HepG2 (cell line): ENCODE results near the gene MTFP1. TPM values are rescaled to one million over a fixed set of nuclear protein-coding genes. Genes with fewer than 3 reads are reported as not detected.

Experiments
- BRF2 ChIP-seq: sonication (generic); formaldehyde crosslinking; IDR thresholded peaks from 2 replicates; pipeline ENCODE4 v1.8.1; 2022; ENCODE audit warnings: mild to moderate bottlenecking, missing genetic modification reagents
- FOXM1 ChIP-seq: sonication (generic); formaldehyde crosslinking; IDR thresholded peaks from 2 replicates; pipeline ENCODE4 v1.5.0; 2020; ENCODE audit warnings: missing genetic modification reagents
- HNRNPK ChIP-seq: fragments of 200-400 bp; formaldehyde crosslinking; IDR thresholded peaks from 2 replicates; pipeline ENCODE4 v1.6.1; 2018; ENCODE audit warnings: low read length, low read depth, moderate library complexity, mild to moderate bottlenecking; ENCODE audit not compliant: poor library complexity, severe bottlenecking
- MLX ChIP-seq: IDR thresholded peaks from 2 replicates; pipeline ENCODE4 v1.6.1; 2016
- PATZ1 ChIP-seq: sonication (generic); formaldehyde crosslinking; IDR thresholded peaks from 2 replicates; pipeline ENCODE4 v1.4.0; 2020; ENCODE audit warnings: missing genetic modification reagents
- ZBTB34 ChIP-seq: sonication (generic); formaldehyde crosslinking; IDR thresholded peaks from 2 replicates; pipeline ENCODE4 v1.8.0; 2022; ENCODE audit warnings: mild to moderate bottlenecking, missing genetic modification reagents
- ZNF143 ChIP-seq: sonication (generic); formaldehyde crosslinking; IDR thresholded peaks from 2 replicates; pipeline ENCODE4 v1.4.0; 2020; ENCODE audit warnings: missing genetic modification reagents
- ZNF253 ChIP-seq: sonication (generic); formaldehyde crosslinking; IDR thresholded peaks from 2 replicates; pipeline ENCODE4 v1.8.0; 2022; ENCODE audit warnings: mild to moderate bottlenecking, missing genetic modification reagents, borderline replicate concordance
- ZNF280B ChIP-seq: sonication (generic); formaldehyde crosslinking; IDR thresholded peaks from 2 replicates; pipeline ENCODE4 v1.5.0; 2020; ENCODE audit warnings: missing genetic modification reagents, mild to moderate bottlenecking, borderline replicate concordance
- ZNF3 ChIP-seq: IDR thresholded peaks from 2 replicates; pipeline ENCODE4 v1.7.0; 2017; ENCODE audit warnings: inconsistent platforms
- ZNF503 ChIP-seq: sonication (generic); formaldehyde crosslinking; IDR thresholded peaks from 2 replicates; pipeline ENCODE4 v1.4.0; 2020; ENCODE audit warnings: missing genetic modification reagents
- ZNF558 ChIP-seq: sonication (generic); formaldehyde crosslinking; IDR thresholded peaks from 2 replicates; pipeline ENCODE4 v1.9.0; 2022; ENCODE audit warnings: mild to moderate bottlenecking, missing genetic modification reagents, borderline replicate concordance
- ZNF670 ChIP-seq: sonication (generic); formaldehyde crosslinking; IDR thresholded peaks from 2 replicates; pipeline ENCODE4 v1.8.0; 2022; ENCODE audit warnings: mild to moderate bottlenecking, missing genetic modification reagents, borderline replicate concordance
- ZNF703 ChIP-seq: sonication (generic); formaldehyde crosslinking; IDR thresholded peaks from 2 replicates; pipeline ENCODE4 v1.5.1; 2020; ENCODE audit warnings: missing genetic modification reagents, mild to moderate bottlenecking, moderate library complexity, borderline replicate concordance
- ZNF770 ChIP-seq: sonication (generic); formaldehyde crosslinking; IDR thresholded peaks from 2 replicates; pipeline ENCODE4 v1.5.0; 2020; ENCODE audit warnings: mild to moderate bottlenecking, missing genetic modification reagents
- polyA plus RNA-seq, 8 experiments: library from polyadenylated mRNA; depleted of rRNA in 3 of 8; stranded (reverse) in 7 of 8; unstranded in 1 of 8; fragments of >200 nt; fragmentation: Illumina TruSeq in 4 of 8; extraction: Trizol in 4 of 8; gene quantifications; 2 replicates each; pipeline versions ENCODE4 v1.2.1 to v1.2.3, GENCODE V29; 2011 to 2016; ENCODE audit warnings: low read depth in 4 of 8, missing spikeins in 1 of 8, mixed read lengths in 1 of 8; ENCODE audit not compliant: insufficient read depth in 1 of 8
- total RNA-seq, 5 experiments: library from RNA; depleted of rRNA; stranded (reverse); fragments of >200 nt; fragmentation: Illumina TruSeq; extraction: Trizol; gene quantifications; 2 replicates each; pipeline ENCODE4 v1.2.3, GENCODE V29; 2016; ENCODE audit warnings: low read depth in 1 of 5

Gene MTFP1
- total and polyA plus RNA-seq, 2 of the 13 experiments (the other 11 are each of a cell fraction or from before 2014, with no cell fraction given) = 29.5 to 45.6 TPM

- TF ChIP-seq ZNF703 (no peak), BRF2 (CRISPR knock-in tag) (no peak), MLX (CRISPR knock-in tag) (no peak), ZBTB34 (CRISPR knock-in tag) (no peak; the same call in 1 of the 2 replicates), PATZ1 (CRISPR knock-in tag) (peak; percentile 57; the same call in 1 of the 2 replicates), ZNF503 (CRISPR knock-in tag) (no peak), ZNF670 (no peak), ZNF143 (CRISPR knock-in tag) (no peak), ZNF280B (CRISPR knock-in tag) (no peak), HNRNPK (no peak), ZNF770 (no peak), FOXM1 (no peak), ZNF253 (CRISPR knock-in tag) (no peak), ZNF3 (CRISPR knock-in tag) (no peak), ZNF558 (no peak)
Measured at GRCh38 chr22:30426388-30427353, 1.1 kb downstream of the MTFP1 start (continued).
